Panc1 (cell line): ENCODE measurements around the gene EYA3. TPM values are rescaled to one million over a fixed set of nuclear protein-coding genes. Genes with fewer than 3 reads are reported as not detected.
"Not testable (repeated sequence)": the region's sequence is repeated elsewhere in the genome, so short reads cannot be mapped to it uniquely, and the experiment has no call there.

ENCODE experiments used
- ATAC-seq: fragments of 200-7000 bp; cut with Tn5 transposase; 2 replicates; pipeline ENCODE4 v1.9.1; 2020; ENCODE audit warnings: mild to moderate bottlenecking, moderate library complexity
- BruUV-seq: library from RNA; stranded (reverse); fragments of 400-500 nt; replicated peaks from 2 replicates; lab custom pipeline; 2021; lab: Mats Ljungman, UMichigan
- CTCF ChIA-PET: fragments of 300-600 bp; sonication (Branson Sonifier 250); formaldehyde crosslinking; loops from one replicate; lab custom pipeline; 2022; ENCODE audit warnings: antibody characterized with exemption; lab: Charles Lee
- POLR2A ChIA-PET: fragments of 300-600 bp; sonication (Branson Sonifier 250); formaldehyde crosslinking; loops from one replicate; lab custom pipeline; 2022; ENCODE audit warnings: antibody characterized with exemption; lab: Charles Lee
- DNase-seq: peaks from one replicate; pipeline ENCODE4 v3.0.0-alpha.2; 2010; ENCODE audit warnings: low read depth, low spot score
- H3K27ac ChIP-seq: 2 replicates; pipeline ENCODE4 v1.5.1; 2011; ENCODE audit warnings: mild to moderate bottlenecking, low read length, inconsistent platforms
- H3K27me3 ChIP-seq: fragments of 200-500 bp; sonication (Bioruptor generic); 2 replicates; pipeline ENCODE4 v1.6.0; 2014; ENCODE audit warnings: low read length, inconsistent platforms; ENCODE audit not compliant: control insufficient read depth, insufficient read depth
- H3K36me3 ChIP-seq: fragments of 200-500 bp; sonication (Bioruptor generic); 2 replicates; pipeline ENCODE4 v1.5.1; 2014; ENCODE audit warnings: inconsistent platforms, mild to moderate bottlenecking, low read length, moderate library complexity; ENCODE audit not compliant: control insufficient read depth, insufficient read depth
- H3K4me1 ChIP-seq: 2 replicates; pipeline ENCODE4 v1.5.1; 2011; ENCODE audit warnings: inconsistent platforms, mild to moderate bottlenecking, low read length, moderate library complexity; ENCODE audit not compliant: control insufficient read depth, insufficient read depth
- H3K4me3 ChIP-seq, 2 experiments: 2 replicates each; pipeline ENCODE4 v1.5.1; 2011 to 2012; ENCODE audit warnings: low read depth in 2 of 2, low read length in 2 of 2, mild to moderate bottlenecking in 2 of 2, inconsistent platforms in 1 of 2, moderate library complexity in 1 of 2
- H3K9me3 ChIP-seq: fragments of 200-500 bp; sonication (Bioruptor generic); 2 replicates; pipeline ENCODE4 v1.5.1; 2014; ENCODE audit warnings: low read depth, mild to moderate bottlenecking, inconsistent platforms, low read length, moderate library complexity; ENCODE audit not compliant: control insufficient read depth, insufficient read depth
- CTCF ChIP-seq: fragments of 450-650 bp; IDR thresholded peaks from 2 replicates; pipeline ENCODE4 v1.5.1; 2017; ENCODE audit warnings: mild to moderate bottlenecking
- POLR2AphosphoS5 ChIP-seq: IDR thresholded peaks from 2 replicates; pipeline ENCODE4 v1.6.1; 2012; ENCODE audit warnings: mild to moderate bottlenecking, low read depth, low read length, moderate library complexity
- REST ChIP-seq, 2 experiments: IDR thresholded peaks; 2 replicates each; pipeline ENCODE4 v1.6.1; 2011 to 2012; ENCODE audit warnings: low read depth in 2 of 2, control low read depth in 1 of 2, low read length in 1 of 2, mild to moderate bottlenecking in 1 of 2, moderate library complexity in 1 of 2; ENCODE audit not compliant: insufficient read depth in 1 of 2
- SIN3A ChIP-seq: IDR thresholded peaks from 2 replicates; pipeline ENCODE4 v1.6.1; 2012; ENCODE audit warnings: low read depth, mild to moderate bottlenecking, low read length, moderate library complexity, borderline replicate concordance; ENCODE audit not compliant: insufficient read depth
- TCF7L2 ChIP-seq: IDR thresholded peaks from 2 replicates; pipeline ENCODE4 v1.6.1; 2011; ENCODE audit warnings: mild to moderate bottlenecking, low read depth, low read length, inconsistent platforms
- in situ Hi-C: cut with HindIII; loops from 2 replicates; pipeline ENCODE4 v1.10.0; 2016; ENCODE audit warnings: low sequenced_read_pairs, low pct_unique_long_range_greater_than_20kb
- intact Hi-C: fragments of 100-400 bp; cut with micrococcal nuclease; formaldehyde crosslinking; loops from one replicate; pipeline ENCODE4 v1.10.0; 2022; ENCODE audit not compliant: unreplicated experiment
- total RNA-seq: library from RNA; stranded (reverse); gene quantifications from one replicate; pipeline ENCODE4 v1.2.1, GENCODE V29; 2021; ENCODE audit not compliant: unreplicated experiment

The EYA3 gene
- total RNA-seq, 1 experiment from 2014 or later = 17.5 TPM

- intact Hi-C loops (no loop called here), in situ Hi-C loops (no loop called here)
- no peaks in the 10 kb centered on the region for H3K9me3 ChIP-seq
- CTCF ChIA-PET = no interaction called here
- H3K27me3 ChIP-seq = no peaks in the 10 kb centered on the region
- H3K4me3 ChIP-seq = no peak overlapping the region
- ATAC-seq = no peak
- peaks cover 9% of the 10 kb centered on the region; the same call in 1 of the 2 replicates for H3K36me3 ChIP-seq
- no peak overlapping the region for H3K27ac ChIP-seq
- TF ChIP-seq TCF7L2 (no peak), REST (IDR thresholded peaks at IDR 0.05; ENCODE audit: insufficient read depth in 1 of 2, low read depth in 2 of 2, low read length in 1 of 2) (no peak), SIN3A (no peak), POLR2AphosphoS5 (no peak), CTCF (no peak)
- POLR2A ChIA-PET = interaction anchor here (0.6 kb wide), 1 partner anchor 54 kb away, joined by 3 read pairs; no protein-coding TSS in a partner anchor
- DNase-seq = no peak
- BruUV-seq = no TSS peak
- H3K4me1 ChIP-seq = no peaks in the 10 kb centered on the region
Measured at GRCh38 chr1:27999055-27999454, 89.4 kb downstream of the EYA3 start.

GRCh38 chr1:27994526-27994925 is 93.9 kb downstream of the EYA3 start:
- POLR2A ChIA-PET = interaction anchor here (0.6 kb wide), 1 partner anchor 350 kb away, joined by 12 read pairs; no protein-coding TSS in a partner anchor
- intact Hi-C loops, H3K27me3 ChIP-seq, CTCF ChIA-PET, DNase-seq, in situ Hi-C loops, H3K4me1 ChIP-seq, H3K9me3 ChIP-seq, H3K4me3 ChIP-seq, H3K27ac ChIP-seq, BruUV-seq, ATAC-seq: not testable (repeated sequence)
- H3K36me3 ChIP-seq = peaks cover 15% of the 10 kb centered on the region; the same call in 1 of the 2 replicates

- H3K27ac ChIP-seq = no peak overlapping the region
- ATAC-seq = no peak
- H3K27me3 ChIP-seq = no peaks in the 10 kb centered on the region
- CTCF ChIA-PET = no interaction called here
- POLR2A ChIA-PET = no interaction called here
- TF ChIP-seq CTCF (no peak), TCF7L2 (no peak), POLR2AphosphoS5 (no peak), SIN3A (no peak), REST (IDR thresholded peaks at IDR 0.05; ENCODE audit: insufficient read depth in 1 of 2, low read depth in 2 of 2, low read length in 1 of 2) (no peak)
- BruUV-seq = no TSS peak
- H3K9me3 ChIP-seq = no peaks in the 10 kb centered on the region
- intact Hi-C loops = no loop called here
- in situ Hi-C loops = no loop called here
- DNase-seq = no peak
- H3K4me1 ChIP-seq = no peaks in the 10 kb centered on the region
- H3K36me3 ChIP-seq = peaks cover 14% of the 10 kb centered on the region
- no peak overlapping the region for H3K4me3 ChIP-seq
Measured at GRCh38 chr1:27994060-27994459, 94.3 kb downstream of the EYA3 start.
